HFF-Myc (cell line): ENCODE measurements around the gene TVP23C.

Experiments
- DNase-seq: peaks from one replicate; pipeline ENCODE4 v3.0.0-alpha.2; 2011; ENCODE audit warnings: low read depth; ENCODE audit errors: extremely low read depth
- H3K4me3 ChIP-seq: replicated peaks from 2 replicates; pipeline ENCODE4 v1.5.1; 2011; ENCODE audit warnings: low read depth, mild to moderate bottlenecking, control low read depth, low read length
- CTCF ChIP-seq: IDR thresholded peaks from 2 replicates; pipeline ENCODE4 v1.5.1; 2012; ENCODE audit warnings: mild to moderate bottlenecking, low read depth, low read length, control low read depth; ENCODE audit errors: missing control alignments

The TVP23C gene

GRCh38 chr17:15490634-15491261 is 72.5 kb downstream of the TVP23C start:
- peak; percentile 60 for DNase-seq
- no peak for TF ChIP-seq CTCF
- no peak overlapping the region for H3K4me3 ChIP-seq

- DNase-seq = no peak
- TF ChIP-seq CTCF = no peak
- H3K4me3 ChIP-seq = no peak overlapping the region
Observed at GRCh38 chr17:15488557-15488956, 74.7 kb downstream of the TVP23C start.

GRCh38 chr17:15485045-15485444 is 78.2 kb downstream of the TVP23C start:
- no peak for TF ChIP-seq CTCF
- H3K4me3 ChIP-seq = no peak overlapping the region
- no peak for DNase-seq

GRCh38 chr17:15483431-15483830 is 79.9 kb downstream of the TVP23C start:
- TF ChIP-seq CTCF = no peak
- no peak overlapping the region for H3K4me3 ChIP-seq
- DNase-seq = no peak

GRCh38 chr17:15482476-15482875 is 80.8 kb downstream of the TVP23C start:
- H3K4me3 ChIP-seq = no peak overlapping the region

GRCh38 chr17:15481481-15481880 is 81.8 kb downstream of the TVP23C start:
- no peak for TF ChIP-seq CTCF
- no peak overlapping the region for H3K4me3 ChIP-seq
- DNase-seq = no peak

More at GRCh38 chr17:15482476-15482875, 80.8 kb downstream of the TVP23C start:
- DNase-seq = no peak
- TF ChIP-seq CTCF = no peak

- H3K4me3 ChIP-seq = no peak overlapping the region
- TF ChIP-seq CTCF = no peak
- DNase-seq = no peak
Observed at GRCh38 chr17:15480204-15480603, 83.1 kb downstream of the TVP23C start.
